ENCODE measurements around the gene GJA4.

GJA4 gene

DNA sequence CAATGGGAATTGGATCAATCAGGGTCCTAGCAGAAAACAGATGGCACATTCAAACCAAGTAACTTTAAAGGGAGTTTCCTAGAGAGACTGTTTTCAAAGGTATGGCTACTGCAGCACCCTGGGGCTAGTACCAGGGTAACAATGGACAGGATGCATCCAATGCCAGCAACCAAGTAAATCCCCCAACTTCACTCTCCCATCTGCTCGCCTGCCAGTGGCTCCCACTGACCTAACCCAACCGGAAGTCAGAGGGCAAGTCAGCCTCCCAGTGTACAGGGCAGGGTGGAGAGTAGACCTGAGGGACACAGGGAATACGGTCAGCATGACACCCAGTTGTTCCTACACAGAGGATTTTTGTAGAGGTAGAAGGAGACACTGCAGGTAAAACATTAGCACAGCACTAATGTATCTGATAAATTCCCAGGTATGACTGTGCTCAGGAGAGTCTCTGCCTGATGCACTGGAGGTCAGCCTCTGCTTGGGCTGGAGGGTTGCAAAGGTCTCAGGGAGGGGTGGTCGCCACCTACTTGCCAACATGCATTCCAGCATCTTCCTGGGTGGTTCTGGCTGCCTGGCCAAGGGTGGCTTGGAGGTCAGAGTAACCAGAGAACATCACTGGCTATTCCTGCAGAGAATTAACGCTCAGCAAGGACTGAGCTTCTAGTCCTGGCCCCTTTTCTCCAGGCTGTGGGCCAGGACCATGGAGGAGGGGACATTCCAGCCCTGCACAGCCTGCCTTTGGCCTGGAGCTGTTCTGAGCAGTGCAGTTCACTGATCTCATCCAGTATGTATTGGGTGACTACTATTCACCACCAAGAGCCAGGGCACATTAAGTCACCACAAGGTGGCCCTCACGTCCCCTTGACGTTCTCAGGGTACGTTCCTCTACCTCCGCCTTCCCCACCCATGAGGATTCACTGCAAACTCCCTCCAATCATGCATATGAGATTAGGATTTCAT, 5.1 kb upstream of the GJA4 start:
- H3K4me3 ChIP-seq (ENCODE audit: low read depth, low read length), result no peak overlapping the region
- peak; percentile 25; the same call in 1 of the 2 replicates for TF ChIP-seq CTCF (IDR thresholded peaks at IDR 0.05; ENCODE audit: control insufficient read depth, extremely low read depth, insufficient read depth)
- no peak for DNase-seq (ENCODE audit: low read depth)

- DNase-seq (ENCODE audit: low read depth), result no peak
- TF ChIP-seq CTCF (IDR thresholded peaks at IDR 0.05; ENCODE audit: control insufficient read depth, extremely low read depth, insufficient read depth), result no peak
Measured at GRCh38 chr1:34790985-34791384, 1.8 kb upstream of the GJA4 start.

GRCh38 chr1:34792424-34792823, 375 bp upstream of the GJA4 start:
- H3K4me3 ChIP-seq (ENCODE audit: low read depth, low read length), result no peak overlapping the region
- no peak for DNase-seq (ENCODE audit: low read depth)
- TF ChIP-seq CTCF (IDR thresholded peaks at IDR 0.05; ENCODE audit: control insufficient read depth, extremely low read depth, insufficient read depth), result no peak

More at GRCh38 chr1:34790985-34791384, 1.8 kb upstream of the GJA4 start:
- H3K4me3 ChIP-seq (ENCODE audit: low read depth, low read length), result no peak overlapping the region

- TF ChIP-seq CTCF (IDR thresholded peaks at IDR 0.05; ENCODE audit: control insufficient read depth, extremely low read depth, insufficient read depth), result no peak
- H3K4me3 ChIP-seq (ENCODE audit: low read depth, low read length), result no peak overlapping the region
- no peak for DNase-seq (ENCODE audit: low read depth)
Measured at GRCh38 chr1:34794001-34794789, 1.4 kb downstream of the GJA4 start.

DNA sequence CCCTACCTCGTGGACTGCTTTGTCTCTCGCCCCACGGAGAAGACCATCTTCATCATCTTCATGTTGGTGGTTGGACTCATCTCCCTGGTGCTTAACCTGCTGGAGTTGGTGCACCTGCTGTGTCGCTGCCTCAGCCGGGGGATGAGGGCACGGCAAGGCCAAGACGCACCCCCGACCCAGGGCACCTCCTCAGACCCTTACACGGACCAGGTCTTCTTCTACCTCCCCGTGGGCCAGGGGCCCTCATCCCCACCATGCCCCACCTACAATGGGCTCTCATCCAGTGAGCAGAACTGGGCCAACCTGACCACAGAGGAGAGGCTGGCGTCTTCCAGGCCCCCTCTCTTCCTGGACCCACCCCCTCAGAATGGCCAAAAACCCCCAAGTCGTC, 2.0 kb downstream of the GJA4 start:
- DNase-seq (ENCODE audit: low read depth), result no peak
- TF ChIP-seq CTCF (IDR thresholded peaks at IDR 0.05; ENCODE audit: control insufficient read depth, extremely low read depth, insufficient read depth), result no peak
- H3K4me3 ChIP-seq (ENCODE audit: low read depth, low read length), result no peak overlapping the region

DNA sequence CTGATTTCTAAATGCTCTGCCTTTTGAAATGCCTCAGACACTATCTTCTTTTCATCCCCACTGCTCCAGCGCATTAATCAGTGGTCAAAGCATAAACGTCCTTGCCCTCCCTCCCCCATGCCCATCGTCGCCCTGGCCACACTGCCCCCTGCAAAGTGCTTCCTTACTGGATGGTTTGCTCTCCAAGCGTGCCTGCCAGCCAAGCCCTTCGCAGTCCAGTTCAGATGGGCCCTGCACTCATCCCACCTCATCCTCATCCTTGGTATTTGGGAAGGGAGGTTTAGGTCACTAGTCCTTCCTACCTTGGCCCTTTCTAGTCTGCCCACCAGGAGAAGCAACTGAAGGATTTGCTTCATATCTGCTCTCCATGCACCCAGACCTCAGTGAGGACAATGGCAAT, 3.1 kb downstream of the GJA4 start:
- DNase-seq (ENCODE audit: low read depth), result no peak
- no peak overlapping the region for H3K4me3 ChIP-seq (ENCODE audit: low read depth, low read length)
- TF ChIP-seq CTCF (IDR thresholded peaks at IDR 0.05; ENCODE audit: control insufficient read depth, extremely low read depth, insufficient read depth), result no peak
